Muscle layer of duodenum (tissue), 2 donors: ENCODE data around the gene PROSER2.

ENCODE experiments used
- H3K27ac ChIP-seq: one replicate; pipeline ENCODE4 v1.7.0; 2013; ENCODE audit warnings: mild to moderate bottlenecking, low read length
- H3K27me3 ChIP-seq: one replicate; pipeline ENCODE4 v1.7.0; 2013; ENCODE audit warnings: low read depth, mild to moderate bottlenecking, control low read depth, low read length
- H3K36me3 ChIP-seq, 2 donors: one replicate each; pipeline ENCODE4 v1.7.0; 2013; ENCODE audit warnings: low read length in 2 of 2, control low read depth in 1 of 2, mild to moderate bottlenecking in 1 of 2; ENCODE audit not compliant: insufficient read depth in 2 of 2, control insufficient read depth in 1 of 2
- H3K4me1 ChIP-seq, 2 donors: one replicate each; pipeline ENCODE4 v1.7.0; 2013; ENCODE audit warnings: low read length in 2 of 2, mild to moderate bottlenecking in 2 of 2, control low read depth in 1 of 2, moderate library complexity in 1 of 2; ENCODE audit not compliant: insufficient read depth in 2 of 2, control insufficient read depth in 1 of 2
- H3K4me3 ChIP-seq, 2 donors: one replicate each; pipeline ENCODE4 v1.7.0; 2013; ENCODE audit warnings: low read length in 2 of 2, low read depth in 1 of 2, mild to moderate bottlenecking in 1 of 2
- H3K9me3 ChIP-seq, 2 donors: one replicate each; pipeline ENCODE4 v1.7.0; 2013; ENCODE audit warnings: low read length in 2 of 2, control low read depth in 1 of 2, mild to moderate bottlenecking in 1 of 2; ENCODE audit not compliant: control insufficient read depth in 1 of 2
- donor health status: healthy.

The PROSER2 gene

GRCh38 chr10:11906714-11907113 is 83.6 kb downstream of the PROSER2 start:
- Histone ChIP-seq H3K4me1 (no peaks in the 10 kb centered on the region), H3K36me3 (no peaks in the 10 kb centered on the region), H3K27me3 (no peaks in the 10 kb centered on the region), H3K4me3 (no peak overlapping the region), H3K9me3 (no peaks in the 10 kb centered on the region), H3K27ac (no peak overlapping the region)

GRCh38 chr10:11907914-11908313 is 84.8 kb downstream of the PROSER2 start:
- H3K4me3 ChIP-seq, result no peak overlapping the region
- no peaks in the 10 kb centered on the region for H3K4me1 ChIP-seq
- H3K9me3 ChIP-seq, result no peaks in the 10 kb centered on the region
- no peaks in the 10 kb centered on the region for H3K36me3 ChIP-seq
- no peaks in the 10 kb centered on the region for H3K27me3 ChIP-seq
- H3K27ac ChIP-seq, result no peak overlapping the region

- no peak overlapping the region for H3K27ac ChIP-seq
- H3K9me3 ChIP-seq, result no peaks in the 10 kb centered on the region
- H3K27me3 ChIP-seq, result no peaks in the 10 kb centered on the region
- no peaks in the 10 kb centered on the region for H3K36me3 ChIP-seq
- no peaks in the 10 kb centered on the region for H3K4me1 ChIP-seq
- H3K4me3 ChIP-seq, result no peak overlapping the region
These were observed 85.4 kb downstream of the PROSER2 start for GRCh38 chr10:11908536-11908935.

- no peaks in the 10 kb centered on the region for H3K9me3 ChIP-seq
- no peak overlapping the region for H3K27ac ChIP-seq
- no peaks in the 10 kb centered on the region for H3K27me3 ChIP-seq
- no peaks in the 10 kb centered on the region for H3K36me3 ChIP-seq
- H3K4me3 ChIP-seq, result no peak overlapping the region
- no peaks in the 10 kb centered on the region for H3K4me1 ChIP-seq
These were observed 85.8 kb downstream of the PROSER2 start for GRCh38 chr10:11908991-11909390.

GRCh38 chr10:11909618-11910017 is 86.5 kb downstream of the PROSER2 start:
- no peak overlapping the region for H3K4me3 ChIP-seq
- no peaks in the 10 kb centered on the region for H3K9me3 ChIP-seq
- no peaks in the 10 kb centered on the region for H3K27me3 ChIP-seq
- H3K27ac ChIP-seq, result no peak overlapping the region
- H3K36me3 ChIP-seq, result no peaks in the 10 kb centered on the region
- H3K4me1 ChIP-seq, result no peaks in the 10 kb centered on the region

GRCh38 chr10:11910102-11910501 is 86.9 kb downstream of the PROSER2 start:
- Histone ChIP-seq H3K4me1 (no peaks in the 10 kb centered on the region), H3K9me3 (no peaks in the 10 kb centered on the region), H3K27me3 (no peaks in the 10 kb centered on the region), H3K4me3 (no peak overlapping the region), H3K36me3 (no peaks in the 10 kb centered on the region), H3K27ac (no peak overlapping the region)

GRCh38 chr10:11913079-11913641 is 90.0 kb downstream of the PROSER2 start:
- Histone ChIP-seq H3K27me3 (no peaks in the 10 kb centered on the region), H3K36me3 (no peaks in the 10 kb centered on the region), H3K4me1 (no peaks in the 10 kb centered on the region), H3K27ac (no peak overlapping the region), H3K4me3 (no peak overlapping the region), H3K9me3 (no peaks in the 10 kb centered on the region)

- Histone ChIP-seq H3K4me3 (no peak overlapping the region), H3K27ac (no peak overlapping the region), H3K27me3 (no peaks in the 10 kb centered on the region), H3K36me3 (peaks cover 26 to 32% of the 10 kb centered on the region in 2 donors), H3K4me1 (no peaks in the 10 kb centered on the region), H3K9me3 (no peaks in the 10 kb centered on the region)
These were observed 95.2 kb downstream of the PROSER2 start for GRCh38 chr10:11918384-11918783.

- Histone ChIP-seq H3K27ac (no peak overlapping the region), H3K9me3 (no peaks in the 10 kb centered on the region), H3K4me1 (no peaks in the 10 kb centered on the region), H3K36me3 (peaks cover 26 to 32% of the 10 kb centered on the region in 2 donors), H3K27me3 (no peaks in the 10 kb centered on the region), H3K4me3 (no peak overlapping the region)
These were observed 96.1 kb downstream of the PROSER2 start for GRCh38 chr10:11919271-11919670.
